K562 (cell line): ENCODE data around the gene ENTREP3. TPM values are rescaled to one million over a fixed set of nuclear protein-coding genes. Genes with fewer than 3 reads are reported as not detected.

Experiments used
- HDAC3 ChIP-seq: fragments of 450-650 bp; IDR thresholded peaks from 2 replicates; pipeline ENCODE4 v1.6.1; 2018; ENCODE audit warnings: borderline replicate concordance, mild to moderate bottlenecking, moderate library complexity; ENCODE audit not compliant: partially characterized antibody
- HDAC6 ChIP-seq: IDR thresholded peaks from 2 replicates; pipeline ENCODE4 v1.6.1; 2012; ENCODE audit warnings: low read depth, mild to moderate bottlenecking, control low read depth, inconsistent platforms, low read length, moderate library complexity
- HIVEP1 ChIP-seq: fragments of 250-450 bp; sonication (Bioruptor Pico); IDR thresholded peaks from 2 replicates; pipeline ENCODE4 v1.4.0; 2020; ENCODE audit warnings: mild to moderate bottlenecking
- HNRNPLL ChIP-seq: fragments of 200-400 bp; formaldehyde crosslinking; IDR thresholded peaks from 2 replicates; pipeline ENCODE4 v1.6.1; 2017; ENCODE audit warnings: low read length, low read depth, mild to moderate bottlenecking; ENCODE audit not compliant: poor library complexity, severe bottlenecking
- NFE2 ChIP-seq: IDR thresholded peaks from 2 replicates; pipeline ENCODE4 v1.6.1; 2014; ENCODE audit warnings: antibody characterized with exemption, low read depth
- NR1H2 ChIP-seq: sonication (generic); formaldehyde crosslinking; IDR thresholded peaks from 2 replicates; pipeline ENCODE4 v1.4.0; 2020; ENCODE audit warnings: mild to moderate bottlenecking, missing genetic modification reagents
- POU5F1 ChIP-seq: fragments of 150-350 bp; IDR thresholded peaks from 2 replicates; pipeline ENCODE4 v1.6.1; 2014; ENCODE audit warnings: borderline replicate concordance, low read length, low read depth, mild to moderate bottlenecking; ENCODE audit not compliant: partially characterized antibody
- RBBP5 ChIP-seq: fragments of 200-600 bp; sonication (generic); IDR thresholded peaks from 2 replicates; pipeline ENCODE4 v1.6.1; 2012; ENCODE audit warnings: borderline replicate concordance, mild to moderate bottlenecking, low read length, control low read depth, inconsistent platforms; ENCODE audit not compliant: insufficient read depth, poor library complexity, severe bottlenecking
- RBM25 ChIP-seq: fragments of 200-400 bp; formaldehyde crosslinking; IDR thresholded peaks from 2 replicates; pipeline ENCODE4 v1.6.1; 2018; ENCODE audit warnings: low read length, low read depth, moderate library complexity; ENCODE audit not compliant: severe bottlenecking
- SRF ChIP-seq, 2 experiments: fragments of 250-450, 450-650 bp in 1 of 2; sonication (Bioruptor Pico) in 1 of 2; sonication (generic) in 1 of 2; formaldehyde crosslinking; IDR thresholded peaks; 2 replicates each; pipeline versions ENCODE4 v1.5.0 to v1.5.1; 2020 to 2022; ENCODE audit warnings: mild to moderate bottlenecking in 1 of 2, missing genetic modification reagents in 1 of 2
- ZBED1 ChIP-seq: IDR thresholded peaks from 2 replicates; pipeline ENCODE4 v1.6.1; 2014
- ZFPM2 ChIP-seq: fragments of 250-450 bp; sonication (Bioruptor Pico); IDR thresholded peaks from 2 replicates; pipeline ENCODE4 v1.5.1; 2022; ENCODE audit warnings: mild to moderate bottlenecking
- ZNF133 ChIP-seq: fragments of 250-450 bp; sonication (Bioruptor Pico); IDR thresholded peaks from 2 replicates; pipeline ENCODE4 v1.4.0; 2020; ENCODE audit warnings: mild to moderate bottlenecking
- ZNF77 ChIP-seq: fragments of 250-450 bp; sonication (Bioruptor Pico); IDR thresholded peaks from 2 replicates; pipeline ENCODE4 v1.5.0; 2020
- polyA plus RNA-seq, 8 experiments: library from polyadenylated mRNA; depleted of rRNA in 4 of 8; stranded (reverse) in 5 of 8; unstranded in 3 of 8; fragments of >200 nt; fragmentation: Nextera tagmentation in 2 of 8; fragmentation: Illumina TruSeq in 1 of 8; extraction: Ambion mirVana in 2 of 8; extraction: Trizol in 1 of 8; gene quantifications; 2 replicates each; pipeline versions ENCODE4 v1.2.1 to v1.2.3, GENCODE V29; 2011 to 2014; ENCODE audit warnings: inconsistent platforms in 1 of 8, missing spikeins in 1 of 8
- total RNA-seq, 7 experiments: library from RNA; depleted of rRNA in 6 of 7; stranded (reverse); fragments of >200 nt in 6 of 7; fragmentation: Illumina TruSeq in 2 of 7; extraction: Trizol in 2 of 7; gene quantifications; 2 replicates each; pipeline versions ENCODE4 v1.2.1 to v1.2.3, GENCODE V29; 2011 to 2021; ENCODE audit warnings: low replicate concordance in 1 of 7
- TF ChIP-seq, protein P1 (sequence below): sonication (generic); formaldehyde crosslinking; IDR thresholded peaks from 2 replicates; pipeline ENCODE4 v1.8.0; 2023; ENCODE audit warnings: mild to moderate bottlenecking, missing genetic modification reagents
- TF ChIP-seq, protein P2 (sequence below): IDR thresholded peaks from 2 replicates; pipeline ENCODE4 v1.6.1; 2011; ENCODE audit warnings: borderline replicate concordance, low read depth, mild to moderate bottlenecking, moderate library complexity, low read length; ENCODE audit not compliant: insufficient read depth, poor library complexity, severe bottlenecking
- TF ChIP-seq, protein P3 (sequence below): fragments of 250-450 bp; sonication (Bioruptor Pico); IDR thresholded peaks from 2 replicates; pipeline ENCODE4 v1.4.0; 2020; ENCODE audit warnings: mild to moderate bottlenecking
- TF ChIP-seq, protein P4 (sequence below): IDR thresholded peaks from 3 replicates; pipeline ENCODE4 v1.6.1; 2011; ENCODE audit warnings: borderline replicate concordance, mild to moderate bottlenecking; ENCODE audit not compliant: insufficient read length, insufficient read depth

The ENTREP3 gene
- total and polyA plus RNA-seq, 9 of the 15 experiments (the other 6 are each of a cell fraction or from before 2014, with no cell fraction given): 1.9 to 41.8 (median 5.9) TPM

DNA sequence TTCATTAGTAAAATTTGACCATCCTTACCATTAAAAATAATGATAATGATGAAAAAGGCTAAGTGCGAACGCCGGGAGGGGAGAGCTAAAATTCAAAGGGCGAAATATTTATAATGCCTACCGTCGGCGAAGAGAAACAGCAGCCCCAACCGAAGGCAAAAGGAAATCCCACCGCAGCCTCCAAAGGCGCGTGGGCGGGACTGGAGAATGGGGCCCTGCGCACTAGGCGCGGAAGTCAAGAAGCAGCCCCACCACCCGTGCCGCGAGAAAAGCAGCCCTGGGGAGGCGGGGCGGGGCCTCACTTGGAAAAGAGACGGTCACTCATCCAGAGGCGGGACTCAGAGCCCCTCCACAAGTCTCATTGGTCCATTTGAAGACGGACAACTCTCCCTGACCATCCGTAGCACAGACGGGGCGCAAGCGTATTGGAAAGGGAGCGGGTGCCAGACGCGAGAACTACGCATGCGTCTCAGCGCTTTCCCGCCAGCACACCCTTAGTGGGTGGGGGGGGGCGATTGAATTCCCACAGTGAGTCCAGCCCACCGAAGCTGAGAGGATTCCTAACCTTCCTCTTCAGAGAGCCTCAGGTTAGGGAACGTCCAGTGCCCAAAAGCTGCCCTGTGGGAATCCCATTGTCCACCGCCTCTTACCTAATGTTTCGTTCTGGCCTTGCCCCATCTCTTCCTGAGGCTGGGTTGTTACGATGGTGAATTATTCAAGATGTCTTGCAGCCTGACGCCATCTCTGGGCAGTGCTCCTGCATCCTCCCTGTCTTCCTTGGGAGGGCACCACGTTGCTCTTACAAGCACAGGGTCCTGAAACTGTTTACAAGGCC lies 27.8 kb downstream of the ENTREP3 start (continued):
- TF ChIP-seq, protein P1, sequence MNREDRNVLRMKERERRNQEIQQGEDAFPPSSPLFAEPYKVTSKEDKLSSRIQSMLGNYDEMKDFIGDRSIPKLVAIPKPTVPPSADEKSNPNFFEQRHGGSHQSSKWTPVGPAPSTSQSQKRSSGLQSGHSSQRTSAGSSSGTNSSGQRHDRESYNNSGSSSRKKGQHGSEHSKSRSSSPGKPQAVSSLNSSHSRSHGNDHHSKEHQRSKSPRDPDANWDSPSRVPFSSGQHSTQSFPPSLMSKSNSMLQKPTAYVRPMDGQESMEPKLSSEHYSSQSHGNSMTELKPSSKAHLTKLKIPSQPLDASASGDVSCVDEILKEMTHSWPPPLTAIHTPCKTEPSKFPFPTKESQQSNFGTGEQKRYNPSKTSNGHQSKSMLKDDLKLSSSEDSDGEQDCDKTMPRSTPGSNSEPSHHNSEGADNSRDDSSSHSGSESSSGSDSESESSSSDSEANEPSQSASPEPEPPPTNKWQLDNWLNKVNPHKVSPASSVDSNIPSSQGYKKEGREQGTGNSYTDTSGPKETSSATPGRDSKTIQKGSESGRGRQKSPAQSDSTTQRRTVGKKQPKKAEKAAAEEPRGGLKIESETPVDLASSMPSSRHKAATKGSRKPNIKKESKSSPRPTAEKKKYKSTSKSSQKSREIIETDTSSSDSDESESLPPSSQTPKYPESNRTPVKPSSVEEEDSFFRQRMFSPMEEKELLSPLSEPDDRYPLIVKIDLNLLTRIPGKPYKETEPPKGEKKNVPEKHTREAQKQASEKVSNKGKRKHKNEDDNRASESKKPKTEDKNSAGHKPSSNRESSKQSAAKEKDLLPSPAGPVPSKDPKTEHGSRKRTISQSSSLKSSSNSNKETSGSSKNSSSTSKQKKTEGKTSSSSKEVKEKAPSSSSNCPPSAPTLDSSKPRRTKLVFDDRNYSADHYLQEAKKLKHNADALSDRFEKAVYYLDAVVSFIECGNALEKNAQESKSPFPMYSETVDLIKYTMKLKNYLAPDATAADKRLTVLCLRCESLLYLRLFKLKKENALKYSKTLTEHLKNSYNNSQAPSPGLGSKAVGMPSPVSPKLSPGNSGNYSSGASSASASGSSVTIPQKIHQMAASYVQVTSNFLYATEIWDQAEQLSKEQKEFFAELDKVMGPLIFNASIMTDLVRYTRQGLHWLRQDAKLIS (CRISPR knock-in tag): no peak
- no peak for TF ChIP-seq HIVEP1 (CRISPR knock-in tag)
- TF ChIP-seq POU5F1: no peak
- no peak for TF ChIP-seq ZNF77 (CRISPR knock-in tag)
- no peak for TF ChIP-seq ZBED1
- no peak for TF ChIP-seq NFE2
- no peak for TF ChIP-seq RBBP5
- TF ChIP-seq HDAC6: no peak
- no peak; a peak in 1 of 4 replicates for TF ChIP-seq SRF (CRISPR knock-in tag; IDR thresholded peaks at IDR 0.05)
- TF ChIP-seq, protein P2, sequence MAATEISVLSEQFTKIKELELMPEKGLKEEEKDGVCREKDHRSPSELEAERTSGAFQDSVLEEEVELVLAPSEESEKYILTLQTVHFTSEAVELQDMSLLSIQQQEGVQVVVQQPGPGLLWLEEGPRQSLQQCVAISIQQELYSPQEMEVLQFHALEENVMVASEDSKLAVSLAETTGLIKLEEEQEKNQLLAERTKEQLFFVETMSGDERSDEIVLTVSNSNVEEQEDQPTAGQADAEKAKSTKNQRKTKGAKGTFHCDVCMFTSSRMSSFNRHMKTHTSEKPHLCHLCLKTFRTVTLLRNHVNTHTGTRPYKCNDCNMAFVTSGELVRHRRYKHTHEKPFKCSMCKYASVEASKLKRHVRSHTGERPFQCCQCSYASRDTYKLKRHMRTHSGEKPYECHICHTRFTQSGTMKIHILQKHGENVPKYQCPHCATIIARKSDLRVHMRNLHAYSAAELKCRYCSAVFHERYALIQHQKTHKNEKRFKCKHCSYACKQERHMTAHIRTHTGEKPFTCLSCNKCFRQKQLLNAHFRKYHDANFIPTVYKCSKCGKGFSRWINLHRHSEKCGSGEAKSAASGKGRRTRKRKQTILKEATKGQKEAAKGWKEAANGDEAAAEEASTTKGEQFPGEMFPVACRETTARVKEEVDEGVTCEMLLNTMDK: no peak
- TF ChIP-seq ZFPM2: no peak
- peak; percentile 72 for TF ChIP-seq RBM25
- peak; percentile 55 for TF ChIP-seq HNRNPLL
- TF ChIP-seq, protein P3, sequence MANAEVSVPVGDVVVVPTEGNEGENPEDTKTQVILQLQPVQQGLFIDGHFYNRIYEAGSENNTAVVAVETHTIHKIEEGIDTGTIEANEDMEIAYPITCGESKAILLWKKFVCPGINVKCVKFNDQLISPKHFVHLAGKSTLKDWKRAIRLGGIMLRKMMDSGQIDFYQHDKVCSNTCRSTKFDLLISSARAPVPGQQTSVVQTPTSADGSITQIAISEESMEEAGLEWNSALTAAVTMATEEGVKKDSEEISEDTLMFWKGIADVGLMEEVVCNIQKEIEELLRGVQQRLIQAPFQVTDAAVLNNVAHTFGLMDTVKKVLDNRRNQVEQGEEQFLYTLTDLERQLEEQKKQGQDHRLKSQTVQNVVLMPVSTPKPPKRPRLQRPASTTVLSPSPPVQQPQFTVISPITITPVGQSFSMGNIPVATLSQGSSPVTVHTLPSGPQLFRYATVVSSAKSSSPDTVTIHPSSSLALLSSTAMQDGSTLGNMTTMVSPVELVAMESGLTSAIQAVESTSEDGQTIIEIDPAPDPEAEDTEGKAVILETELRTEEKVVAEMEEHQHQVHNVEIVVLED (CRISPR knock-in tag): 0 out of 2 replicates have a peak, but pooled peaks have one; percentile 20
- TF ChIP-seq HDAC3: no peak
- TF ChIP-seq ZNF133: no peak
- TF ChIP-seq NR1H2 (CRISPR knock-in tag): no peak
- TF ChIP-seq, protein P4, sequence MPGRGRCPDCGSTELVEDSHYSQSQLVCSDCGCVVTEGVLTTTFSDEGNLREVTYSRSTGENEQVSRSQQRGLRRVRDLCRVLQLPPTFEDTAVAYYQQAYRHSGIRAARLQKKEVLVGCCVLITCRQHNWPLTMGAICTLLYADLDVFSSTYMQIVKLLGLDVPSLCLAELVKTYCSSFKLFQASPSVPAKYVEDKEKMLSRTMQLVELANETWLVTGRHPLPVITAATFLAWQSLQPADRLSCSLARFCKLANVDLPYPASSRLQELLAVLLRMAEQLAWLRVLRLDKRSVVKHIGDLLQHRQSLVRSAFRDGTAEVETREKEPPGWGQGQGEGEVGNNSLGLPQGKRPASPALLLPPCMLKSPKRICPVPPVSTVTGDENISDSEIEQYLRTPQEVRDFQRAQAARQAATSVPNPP: no peak
